Measurements from ENCODE around the gene SLC30A3. TPM values are rescaled to one million over a fixed set of nuclear protein-coding genes. Genes with fewer than 3 reads are reported as not detected.

Gene SLC30A3
- total RNA-seq, 1 donor from 2014 or later: 0.16 TPM

- Histone ChIP-seq H3K27ac (ENCODE audit: low read depth, low read length) (no peak overlapping the region), H3K9ac (ENCODE audit: low read length) (no peak overlapping the region), H4K20me1 (ENCODE audit: insufficient read depth, low read length) (peaks cover 28% of the 10 kb centered on the region), H3K27me3 (ENCODE audit: insufficient read depth, low read length) (peaks cover 45% of the 10 kb centered on the region), H3K4me2 (ENCODE audit: low read length) (peak overlapping the region; percentile 30), H3K4me3 (ENCODE audit: insufficient read depth, low read depth, low read length) (no peak overlapping the region), H3K9me3 (ENCODE audit: insufficient read depth, low read depth, low read length) (no peaks in the 10 kb centered on the region), H3K36me3 (ENCODE audit: insufficient read depth, low read length) (no peaks in the 10 kb centered on the region), H2AFZ (ENCODE audit: low read depth, low read length) (no peak overlapping the region), H3K4me1 (ENCODE audit: insufficient read depth, low read length) (peaks cover 3% of the 10 kb centered on the region), H3K79me2 (ENCODE audit: insufficient read depth, low read length) (no peaks in the 10 kb centered on the region)
- Mint-ChIP-seq H3K27me3 (ENCODE audit: low read depth, unreplicated experiment) (peaks cover 36% of the 10 kb centered on the region), H3K27ac (ENCODE audit: unreplicated experiment) (no peak overlapping the region), H3K9me3 (ENCODE audit: unreplicated experiment) (peaks cover 4% of the 10 kb centered on the region), H3K4me1 (ENCODE audit: low read depth, unreplicated experiment) (no peaks in the 10 kb centered on the region), H3K36me3 (ENCODE audit: low read depth, unreplicated experiment) (peaks cover 16% of the 10 kb centered on the region), H3K4me3 (ENCODE audit: unreplicated experiment) (no peak overlapping the region)
- DNase-seq (ENCODE audit: low read depth) (no peak), FAIRE-seq (no peak)
- TF ChIP-seq, protein P1, sequence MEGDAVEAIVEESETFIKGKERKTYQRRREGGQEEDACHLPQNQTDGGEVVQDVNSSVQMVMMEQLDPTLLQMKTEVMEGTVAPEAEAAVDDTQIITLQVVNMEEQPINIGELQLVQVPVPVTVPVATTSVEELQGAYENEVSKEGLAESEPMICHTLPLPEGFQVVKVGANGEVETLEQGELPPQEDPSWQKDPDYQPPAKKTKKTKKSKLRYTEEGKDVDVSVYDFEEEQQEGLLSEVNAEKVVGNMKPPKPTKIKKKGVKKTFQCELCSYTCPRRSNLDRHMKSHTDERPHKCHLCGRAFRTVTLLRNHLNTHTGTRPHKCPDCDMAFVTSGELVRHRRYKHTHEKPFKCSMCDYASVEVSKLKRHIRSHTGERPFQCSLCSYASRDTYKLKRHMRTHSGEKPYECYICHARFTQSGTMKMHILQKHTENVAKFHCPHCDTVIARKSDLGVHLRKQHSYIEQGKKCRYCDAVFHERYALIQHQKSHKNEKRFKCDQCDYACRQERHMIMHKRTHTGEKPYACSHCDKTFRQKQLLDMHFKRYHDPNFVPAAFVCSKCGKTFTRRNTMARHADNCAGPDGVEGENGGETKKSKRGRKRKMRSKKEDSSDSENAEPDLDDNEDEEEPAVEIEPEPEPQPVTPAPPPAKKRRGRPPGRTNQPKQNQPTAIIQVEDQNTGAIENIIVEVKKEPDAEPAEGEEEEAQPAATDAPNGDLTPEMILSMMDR (IDR thresholded peaks at IDR 0.05; ENCODE audit: insufficient read depth, low read depth, low read length): no peak
- peak; percentile 91 for TF ChIP-seq EZH2 (IDR thresholded peaks at IDR 0.05; ENCODE audit: insufficient read depth, low read length)
Observed at GRCh38 chr2:27307545-27308358, 44.9 kb upstream of the SLC30A3 start.

DNA sequence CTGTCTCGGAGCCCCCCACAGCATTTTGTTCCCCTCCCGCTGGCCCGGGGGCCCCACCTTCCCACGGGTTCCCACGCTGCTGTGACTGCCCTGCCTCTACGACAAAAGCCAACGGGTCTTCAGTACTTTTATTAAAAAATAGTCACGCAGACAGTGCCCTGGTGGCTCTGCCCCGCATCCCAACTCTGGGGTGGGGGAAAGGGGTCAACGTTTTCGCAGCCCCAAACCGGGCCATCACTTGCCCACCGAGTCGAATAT lies 44.4 kb upstream of the SLC30A3 start:
- Histone ChIP-seq H3K9me3 (ENCODE audit: insufficient read depth, low read depth, low read length) (no peaks in the 10 kb centered on the region), H3K79me2 (ENCODE audit: insufficient read depth, low read length) (no peaks in the 10 kb centered on the region), H3K4me3 (ENCODE audit: insufficient read depth, low read depth, low read length) (no peak overlapping the region), H3K4me2 (ENCODE audit: low read length) (no peak overlapping the region), H3K36me3 (ENCODE audit: insufficient read depth, low read length) (no peaks in the 10 kb centered on the region), H3K27me3 (ENCODE audit: insufficient read depth, low read length) (peaks cover 45% of the 10 kb centered on the region), H3K4me1 (ENCODE audit: insufficient read depth, low read length) (peaks cover 3% of the 10 kb centered on the region), H3K9ac (ENCODE audit: low read length) (no peak overlapping the region), H3K27ac (ENCODE audit: low read depth, low read length) (no peak overlapping the region), H2AFZ (ENCODE audit: low read depth, low read length) (no peak overlapping the region), H4K20me1 (ENCODE audit: insufficient read depth, low read length) (peaks cover 23% of the 10 kb centered on the region)
- TF ChIP-seq, protein P1 (IDR thresholded peaks at IDR 0.05; ENCODE audit: insufficient read depth, low read depth, low read length): no peak
- no peak for TF ChIP-seq EZH2 (IDR thresholded peaks at IDR 0.05; ENCODE audit: insufficient read depth, low read length)
- no peak for DNase-seq (ENCODE audit: low read depth)
- no peak for FAIRE-seq
- no peak overlapping the region for H3K4me3 Mint-ChIP-seq (ENCODE audit: unreplicated experiment)
- no peaks in the 10 kb centered on the region for H3K4me1 Mint-ChIP-seq (ENCODE audit: low read depth, unreplicated experiment)
- peaks cover 36% of the 10 kb centered on the region for H3K27me3 Mint-ChIP-seq (ENCODE audit: low read depth, unreplicated experiment)
- peaks cover 15% of the 10 kb centered on the region for H3K36me3 Mint-ChIP-seq (ENCODE audit: low read depth, unreplicated experiment)
- H3K27ac Mint-ChIP-seq (ENCODE audit: unreplicated experiment): no peak overlapping the region
- H3K9me3 Mint-ChIP-seq (ENCODE audit: unreplicated experiment): peaks cover 4% of the 10 kb centered on the region

DNA sequence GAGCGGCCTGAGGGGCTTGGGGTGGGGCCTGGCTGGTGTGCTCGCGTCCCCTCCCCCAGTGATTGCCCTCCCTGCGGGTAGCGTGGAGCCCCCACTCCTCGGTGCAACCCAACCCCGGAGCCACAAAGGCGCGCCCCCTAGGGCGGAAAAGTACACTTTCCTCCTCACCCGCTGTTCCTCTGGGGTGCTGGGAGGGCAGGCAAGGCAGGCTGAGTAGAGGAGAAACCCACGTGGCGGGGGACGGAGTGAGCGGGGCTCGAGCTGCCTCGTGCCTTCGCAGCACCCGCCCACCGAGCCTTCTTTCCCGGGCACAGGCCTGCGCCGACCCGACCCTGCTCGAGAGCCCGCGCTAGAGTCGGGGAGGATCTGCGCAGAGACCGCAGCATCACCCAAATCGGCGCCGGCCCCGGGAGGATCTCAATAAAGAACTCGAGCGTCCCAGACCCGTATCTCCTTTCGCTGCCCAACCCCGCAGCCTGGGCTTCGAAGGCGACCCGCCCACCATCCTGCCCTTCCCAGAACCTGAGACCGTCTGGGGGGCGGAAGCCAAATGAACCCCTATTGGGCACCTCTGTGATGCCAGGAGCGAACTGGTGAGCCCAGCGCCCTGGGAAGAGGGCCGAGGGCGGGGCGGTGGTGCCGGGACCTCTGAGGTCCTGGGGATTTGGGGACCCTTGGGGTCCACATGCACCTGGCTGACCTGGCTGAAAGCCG lies 43.9 kb upstream of the SLC30A3 start:
- peak overlapping the region; percentile 19 for H3K4me2 ChIP-seq (ENCODE audit: low read length)
- H3K27me3 ChIP-seq (ENCODE audit: insufficient read depth, low read length): peaks cover 45% of the 10 kb centered on the region
- H2AFZ ChIP-seq (ENCODE audit: low read depth, low read length): no peak overlapping the region
- Mint-ChIP-seq H3K27me3 (ENCODE audit: low read depth, unreplicated experiment) (peaks cover 36% of the 10 kb centered on the region), H3K36me3 (ENCODE audit: low read depth, unreplicated experiment) (peaks cover 14% of the 10 kb centered on the region), H3K9me3 (ENCODE audit: unreplicated experiment) (peaks cover 4% of the 10 kb centered on the region), H3K4me3 (ENCODE audit: unreplicated experiment) (no peak overlapping the region), H3K4me1 (ENCODE audit: low read depth, unreplicated experiment) (no peaks in the 10 kb centered on the region), H3K27ac (ENCODE audit: unreplicated experiment) (no peak overlapping the region)
- DNase-seq (ENCODE audit: low read depth): no peak
- no peak overlapping the region for H3K27ac ChIP-seq (ENCODE audit: low read depth, low read length)
- no peak overlapping the region for H3K4me3 ChIP-seq (ENCODE audit: insufficient read depth, low read depth, low read length)
- no peak for FAIRE-seq
- H3K79me2 ChIP-seq (ENCODE audit: insufficient read depth, low read length): no peaks in the 10 kb centered on the region
- H3K9ac ChIP-seq (ENCODE audit: low read length): no peak overlapping the region
- no peaks in the 10 kb centered on the region for H3K36me3 ChIP-seq (ENCODE audit: insufficient read depth, low read length)
- peaks cover 3% of the 10 kb centered on the region for H3K4me1 ChIP-seq (ENCODE audit: insufficient read depth, low read length)
- H3K9me3 ChIP-seq (ENCODE audit: insufficient read depth, low read depth, low read length): no peaks in the 10 kb centered on the region
- peak; percentile 85 for TF ChIP-seq EZH2 (IDR thresholded peaks at IDR 0.05; ENCODE audit: insufficient read depth, low read length)
- TF ChIP-seq, protein P1 (IDR thresholded peaks at IDR 0.05; ENCODE audit: insufficient read depth, low read depth, low read length): no peak
- H4K20me1 ChIP-seq (ENCODE audit: insufficient read depth, low read length): peaks cover 23% of the 10 kb centered on the region
